AG08395 (cell line): ENCODE data around the gene CFAP92.
"Not testable (repeated sequence)": the region's sequence is repeated elsewhere in the genome, so short reads cannot be mapped to it uniquely, and the experiment has no call there.

Experiments used
- DNase-seq: peaks from one replicate; pipeline ENCODE4 v3.0.0; 2012; ENCODE audit warnings: mixed read lengths, low spot score

Gene CFAP92

DNA sequence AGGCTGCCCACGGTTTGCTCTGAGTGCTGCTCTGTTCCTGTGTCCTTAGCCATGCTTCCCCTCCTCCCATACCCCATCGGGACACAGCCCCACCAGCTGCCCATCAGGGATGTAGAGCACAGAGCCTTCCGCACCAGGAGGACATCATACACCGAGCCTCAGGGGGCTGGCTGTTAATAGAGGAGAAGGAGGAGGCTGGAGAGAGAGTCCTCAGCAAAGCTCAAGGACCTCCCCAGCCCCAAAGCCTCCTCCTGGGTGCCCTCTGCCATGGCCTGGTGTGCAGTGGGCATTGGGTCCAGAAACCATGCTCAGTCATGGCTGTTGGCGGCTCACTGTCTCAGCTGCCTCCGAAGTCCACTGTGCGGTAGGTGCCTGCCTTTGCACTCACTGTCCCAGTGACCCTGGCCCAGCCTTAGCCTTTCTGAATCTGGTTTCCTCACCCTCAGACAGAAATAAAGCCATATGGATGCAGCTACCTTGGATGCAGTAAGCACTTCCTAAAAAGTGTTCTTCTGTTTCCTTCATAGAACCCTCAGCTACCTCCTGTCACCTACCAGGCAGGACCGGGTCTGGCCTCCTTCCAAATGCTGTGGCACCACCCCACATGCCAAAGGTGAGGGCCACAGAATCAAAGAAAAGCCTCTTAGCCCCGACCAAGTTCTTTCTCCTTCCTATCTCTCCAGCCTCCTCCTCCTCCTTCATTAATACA is 60.5 kb downstream of the CFAP92 start:
- DNase-seq, result no peak

DNA sequence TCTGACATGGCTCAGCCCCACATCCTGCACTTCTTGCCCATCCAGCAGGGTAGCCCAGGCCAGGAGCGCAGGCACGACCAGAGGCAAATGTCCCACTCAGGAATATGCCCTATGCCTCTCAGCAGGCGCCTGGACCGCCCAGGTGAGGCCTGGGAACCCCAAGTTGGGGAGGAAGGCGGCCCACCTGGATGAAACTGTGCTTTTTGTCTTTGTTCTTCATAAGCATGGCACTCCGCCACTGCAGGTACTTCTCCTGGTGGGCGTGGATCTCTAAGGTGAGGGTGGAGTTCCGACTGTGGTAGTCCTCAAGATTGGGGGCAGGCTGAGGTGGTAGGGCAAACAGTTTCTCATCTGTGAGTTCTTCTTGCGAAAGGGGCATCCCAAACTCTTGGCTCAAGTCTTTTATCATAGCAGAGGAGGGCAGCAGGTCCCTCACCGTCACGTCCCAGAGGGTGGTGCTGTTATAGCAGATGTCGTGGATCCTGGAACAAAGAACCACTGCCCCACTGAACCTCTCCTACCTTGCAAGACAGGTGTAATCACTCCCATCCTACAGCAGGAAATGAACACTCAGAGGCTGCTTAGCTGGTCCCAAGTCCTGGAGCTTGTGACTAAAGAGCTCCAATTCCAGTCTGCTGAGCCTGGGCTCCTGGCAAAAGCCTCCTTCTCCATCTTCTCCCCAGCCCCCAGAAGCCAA is 61.2 kb downstream of the CFAP92 start:
- DNase-seq, result no peak

DNA sequence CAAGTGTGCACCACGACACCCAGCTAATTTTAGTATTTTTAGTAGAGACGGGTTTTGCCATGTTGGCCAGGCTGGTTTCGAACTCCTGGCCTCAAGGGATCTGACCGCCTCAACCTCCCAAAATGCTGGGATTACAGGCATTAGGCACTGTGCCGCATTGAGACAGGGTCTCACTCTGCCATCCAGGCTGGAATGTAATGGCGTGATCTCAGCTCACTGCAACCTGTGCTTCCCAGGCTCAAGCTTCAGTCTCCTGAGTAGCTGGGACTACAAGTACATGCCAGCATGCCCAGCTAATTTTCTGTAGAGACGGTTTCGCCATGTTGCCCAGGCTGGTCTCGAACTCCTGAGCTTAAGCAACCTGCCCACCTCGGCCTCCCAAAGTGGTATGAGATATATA is 62.8 kb downstream of the CFAP92 start:
- DNase-seq, result no peak

DNA sequence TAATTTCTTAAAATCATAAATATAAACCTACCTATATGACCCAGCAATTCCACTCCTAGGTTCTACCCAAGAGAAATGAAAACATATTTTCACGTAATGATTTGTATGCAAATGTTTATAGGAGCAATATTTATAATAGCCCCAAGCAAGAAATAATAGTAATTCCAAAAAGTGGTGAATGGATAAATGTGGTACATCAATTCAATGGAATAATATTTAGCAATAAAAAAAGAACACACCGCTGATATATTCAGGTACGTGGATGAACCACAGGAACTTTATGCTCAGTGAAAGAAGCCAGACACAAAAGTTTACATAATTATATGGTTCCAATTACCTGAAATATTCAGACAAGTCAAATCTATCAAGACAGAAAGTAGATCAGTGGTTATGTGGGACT is 64.5 kb downstream of the CFAP92 start:
- no peak for DNase-seq

DNA sequence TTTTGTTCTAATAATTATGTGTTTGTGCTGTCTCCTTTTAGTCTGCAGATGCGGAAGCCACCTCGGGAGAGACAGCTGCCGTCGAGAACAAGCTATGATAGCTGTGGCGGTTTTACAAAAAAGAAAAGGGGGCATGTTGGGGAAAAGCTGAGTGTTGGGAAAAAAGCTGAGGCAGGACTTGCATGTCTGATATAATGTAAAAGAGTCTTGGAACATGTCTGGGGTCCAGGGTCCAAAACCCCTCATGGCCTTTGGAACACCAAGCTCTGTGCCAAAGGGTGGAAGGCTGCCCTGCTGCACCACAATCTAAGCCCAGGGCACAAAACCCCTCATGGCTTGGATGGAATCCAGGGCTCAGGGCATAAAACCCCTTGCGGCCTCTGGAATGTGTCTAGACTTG is 69.9 kb downstream of the CFAP92 start:
- not testable (repeated sequence) for DNase-seq

DNA sequence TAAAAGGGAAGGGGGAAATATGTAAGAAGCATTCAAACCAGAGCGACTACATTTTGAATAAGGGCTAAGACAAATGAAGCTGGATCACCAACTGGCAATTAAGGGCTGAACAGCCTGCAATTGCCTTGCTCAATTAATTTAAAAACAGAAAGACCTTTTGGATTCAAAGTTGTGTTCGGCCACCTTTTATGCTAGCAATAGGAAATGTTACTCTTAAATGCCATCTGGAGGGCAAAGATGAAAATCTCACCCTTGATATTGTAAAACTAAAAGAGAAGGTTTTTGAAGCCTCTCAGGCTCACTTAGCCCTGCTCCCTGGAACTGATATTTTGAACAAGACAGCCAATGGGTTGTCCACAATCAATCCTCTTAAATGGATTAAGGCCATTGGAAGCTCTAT is 70.3 kb downstream of the CFAP92 start:
- no peak for DNase-seq

DNA sequence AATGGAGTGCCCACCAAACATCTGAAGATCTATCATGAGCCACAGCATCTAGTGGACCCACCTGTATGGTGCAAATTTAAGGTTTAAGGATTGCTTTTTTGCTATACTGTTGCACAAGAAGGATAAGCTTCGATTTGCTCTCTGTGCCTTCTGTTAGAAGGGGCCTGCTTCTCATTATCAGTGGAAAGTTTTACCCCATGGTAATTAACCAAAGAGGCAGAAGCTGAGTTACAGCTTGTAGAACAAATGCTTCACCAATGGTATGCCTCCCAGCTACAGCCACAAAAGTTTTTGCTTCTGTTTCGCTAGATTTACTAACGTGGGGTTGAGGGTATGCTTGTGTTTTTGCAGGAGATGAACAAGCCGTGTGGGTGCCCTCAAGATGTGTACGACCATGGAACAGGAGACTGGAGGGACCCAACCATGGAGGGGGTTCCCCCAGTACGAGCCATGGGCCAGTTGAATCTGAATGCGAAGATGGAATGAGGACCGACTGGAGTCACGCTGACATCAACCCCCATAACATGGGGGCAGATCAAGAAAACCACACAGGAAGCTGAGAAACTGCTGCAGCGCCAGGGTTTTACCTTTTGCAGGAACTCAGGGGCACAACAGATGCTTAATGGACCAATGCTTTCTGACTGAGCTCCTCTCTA is 70.9 kb downstream of the CFAP92 start:
- DNase-seq, result no peak

DNA sequence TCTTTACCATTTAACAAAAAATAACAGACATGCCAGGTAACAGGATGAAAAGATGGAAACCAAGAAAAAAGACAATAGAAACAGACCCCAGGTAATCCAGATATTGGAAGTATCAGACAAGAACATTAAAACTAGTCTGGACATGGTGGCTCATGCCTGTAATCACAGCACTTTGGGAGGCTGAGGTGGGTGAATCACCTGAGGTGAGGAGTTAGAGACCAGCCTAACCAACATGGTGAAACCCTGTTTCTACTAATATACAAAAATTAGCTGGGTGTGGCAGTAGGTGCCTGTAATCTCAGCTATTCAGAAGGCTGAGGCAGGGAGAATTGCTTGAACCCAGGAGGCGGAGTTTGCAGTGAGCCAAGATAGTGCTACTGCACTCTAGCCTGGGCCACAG is 73.9 kb downstream of the CFAP92 start:
- no peak for DNase-seq

DNA sequence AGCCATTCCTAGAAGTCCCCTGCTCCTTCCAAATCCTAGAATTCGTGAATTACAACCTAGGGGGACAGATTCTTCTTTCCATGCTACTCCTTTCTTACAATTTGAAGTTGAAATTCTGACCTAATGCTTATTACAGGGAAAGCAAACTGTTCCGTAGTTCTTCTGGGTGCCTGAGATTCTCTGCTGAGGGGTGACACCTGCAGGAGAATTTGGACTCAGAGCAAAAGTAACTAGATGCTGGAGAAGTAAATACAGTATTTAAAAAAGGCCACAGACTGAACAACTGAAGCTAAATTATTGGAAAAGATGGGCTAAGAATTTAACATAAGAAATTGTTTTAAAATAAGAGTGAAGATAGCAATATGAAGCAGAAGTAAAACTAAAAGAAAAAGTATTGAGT is 76.6 kb downstream of the CFAP92 start:
- no peak for DNase-seq

DNA sequence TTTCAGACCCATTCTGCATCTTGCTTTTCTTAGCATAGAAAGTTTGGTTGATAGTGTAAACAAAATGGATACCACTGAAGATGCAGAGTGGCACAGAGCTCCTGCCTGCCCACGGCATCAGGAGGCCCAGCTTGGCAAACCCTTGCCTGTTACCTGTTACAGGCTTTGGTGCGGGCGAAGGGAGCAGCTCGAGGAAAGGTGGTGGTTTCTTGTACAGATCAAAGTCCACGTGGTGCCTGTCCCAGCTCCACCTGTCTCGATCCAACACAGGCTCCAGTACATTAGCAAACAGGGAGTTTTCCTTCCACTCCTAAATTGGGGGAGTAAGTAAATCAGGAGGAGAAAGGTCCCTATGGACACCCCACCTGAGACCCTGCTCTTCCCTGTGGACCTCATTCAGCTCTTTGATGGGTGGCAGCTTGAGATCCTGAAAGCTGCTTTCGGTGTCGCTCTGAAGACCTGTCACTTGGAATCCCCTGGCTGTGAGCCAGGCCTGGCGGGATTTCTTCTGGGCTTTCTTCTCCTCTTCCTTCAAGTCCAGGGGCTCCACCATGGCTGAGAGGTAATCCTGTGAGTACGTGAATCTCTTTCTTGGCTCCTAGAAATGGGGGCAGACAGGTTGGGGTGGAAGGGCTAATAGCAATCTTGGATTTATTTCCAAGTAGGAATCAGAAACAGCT is 78.8 kb downstream of the CFAP92 start:
- no peak for DNase-seq

DNA sequence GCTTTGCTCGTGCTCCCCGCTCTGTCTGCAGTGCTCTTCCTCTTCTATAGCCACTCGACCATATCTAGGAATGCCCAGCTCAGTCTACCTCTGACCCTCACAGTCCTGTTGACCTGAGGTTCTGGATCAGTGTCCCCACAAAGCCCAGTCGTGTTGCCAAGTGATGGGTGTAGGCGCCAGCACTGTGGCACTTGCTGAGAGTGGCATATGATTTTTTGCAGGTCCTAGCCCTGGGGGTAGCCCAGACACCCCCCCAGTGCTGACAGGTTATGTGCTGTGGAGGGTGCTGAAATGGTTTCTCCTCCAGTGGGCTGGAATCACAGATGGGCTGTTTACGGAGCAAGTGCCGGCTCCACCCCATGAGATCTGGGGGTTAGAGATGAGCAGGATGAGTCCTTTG is 82.0 kb downstream of the CFAP92 start:
- no peak for DNase-seq

DNA sequence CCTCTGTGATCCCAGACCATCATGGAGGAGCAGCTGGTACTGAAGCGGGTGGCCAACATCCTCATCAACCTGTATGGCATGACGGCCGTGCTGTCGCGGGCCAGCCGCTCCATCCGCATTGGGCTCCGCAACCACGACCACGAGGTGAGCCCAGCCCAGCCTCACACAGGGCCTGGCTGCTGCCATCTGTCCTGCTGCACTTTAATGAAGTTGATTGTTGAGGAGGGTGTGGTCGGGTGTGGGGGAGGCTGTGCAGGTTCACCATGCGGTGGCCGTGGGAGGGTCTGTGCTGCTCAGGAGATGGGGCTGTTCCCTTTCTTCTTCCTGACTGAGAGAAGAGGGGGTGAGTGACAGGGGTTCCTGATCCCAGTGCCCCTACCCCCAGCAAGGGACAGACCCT is 83.9 kb downstream of the CFAP92 start:
- no peak for DNase-seq

DNA sequence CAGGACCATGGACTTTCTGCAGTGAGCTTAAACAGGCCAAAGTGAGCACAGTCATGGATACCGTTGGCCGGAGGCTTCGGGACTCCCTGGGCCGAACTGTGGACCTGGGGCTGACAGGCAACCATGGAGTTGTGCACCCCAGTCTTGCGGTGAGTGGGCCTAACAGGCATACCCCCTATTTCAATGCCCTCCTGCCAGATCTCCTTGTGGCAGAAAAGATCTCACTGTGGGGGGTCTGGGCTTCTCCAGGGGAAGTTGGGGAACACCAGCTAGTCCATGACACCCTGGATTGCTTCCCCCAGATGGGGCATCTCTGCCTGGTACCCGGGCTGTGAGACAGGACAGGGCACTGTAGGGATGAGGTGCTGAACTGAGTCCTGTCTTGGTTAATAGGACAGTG is 84.9 kb downstream of the CFAP92 start:
- no peak for DNase-seq

DNA sequence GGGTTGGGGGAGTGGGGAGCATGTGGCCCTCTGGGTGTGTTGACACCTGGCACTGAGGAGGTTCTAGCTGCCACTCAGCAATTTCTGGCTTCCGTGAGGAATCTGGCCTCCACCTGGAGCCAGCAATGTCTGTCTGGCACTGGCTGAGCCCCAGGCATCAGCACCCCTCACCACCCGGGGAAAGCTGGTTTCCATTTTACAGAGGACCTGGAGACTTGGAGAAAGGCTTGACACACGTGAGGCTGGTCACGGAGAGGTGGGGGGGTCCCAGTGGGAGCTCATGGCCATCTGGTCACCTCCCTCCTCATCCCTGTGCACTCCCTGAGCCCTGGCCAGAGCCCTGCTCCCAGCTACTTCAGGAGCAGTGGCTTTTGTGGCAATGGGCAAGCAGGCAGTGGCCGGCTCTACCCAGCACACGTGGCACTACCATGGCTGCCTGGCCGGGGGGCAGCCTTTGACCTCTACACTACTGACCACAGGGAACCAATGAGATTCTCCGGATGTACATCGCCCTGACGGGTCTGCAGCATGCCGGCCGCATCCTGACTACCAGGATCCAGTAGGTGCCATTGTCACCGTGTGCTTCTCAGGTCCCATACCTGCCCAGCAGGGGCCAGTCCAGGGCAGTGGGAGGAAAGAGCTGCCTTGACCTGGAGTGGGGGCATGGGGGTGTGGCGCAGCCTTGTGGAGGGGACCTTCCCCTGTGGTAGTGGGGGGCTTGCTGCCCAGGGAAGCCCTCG is 86.0 kb downstream of the CFAP92 start:
- no peak for DNase-seq

DNA sequence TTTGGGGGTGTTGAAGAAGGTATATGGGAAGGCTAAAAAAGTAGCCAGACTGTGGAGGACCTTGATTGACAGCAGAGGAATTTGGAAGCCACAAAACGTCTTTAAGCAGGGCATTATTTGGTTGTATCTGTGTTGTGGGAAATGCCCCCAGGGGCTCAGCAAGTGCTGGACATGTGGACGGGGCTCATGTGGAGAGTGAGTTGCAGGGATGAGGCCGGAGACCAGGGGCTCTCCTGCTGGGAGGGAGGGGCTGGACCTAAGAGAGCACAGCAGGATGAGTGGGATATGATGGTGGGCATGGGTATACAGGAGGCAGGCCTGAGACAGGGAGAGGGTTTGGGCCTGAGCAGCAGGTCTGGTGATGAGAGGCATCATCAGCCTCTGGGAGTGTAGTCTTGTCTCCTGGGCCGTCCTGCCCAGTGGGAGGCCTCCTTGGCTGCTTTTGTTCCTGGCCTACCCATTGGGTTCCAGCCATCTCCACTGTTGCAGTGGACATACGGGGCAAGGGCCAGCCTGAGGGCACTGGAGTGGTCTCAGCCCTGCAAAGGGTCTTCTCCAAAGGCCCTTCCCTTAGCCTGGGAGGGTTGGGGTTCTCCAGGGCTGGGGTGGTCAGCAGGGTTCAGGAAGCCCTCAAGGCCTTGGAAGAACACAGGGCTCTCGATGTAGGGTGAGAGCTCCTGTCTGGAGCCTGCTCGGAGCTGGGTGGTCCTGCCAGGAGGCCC is 86.9 kb downstream of the CFAP92 start:
- DNase-seq, result no peak

DNA sequence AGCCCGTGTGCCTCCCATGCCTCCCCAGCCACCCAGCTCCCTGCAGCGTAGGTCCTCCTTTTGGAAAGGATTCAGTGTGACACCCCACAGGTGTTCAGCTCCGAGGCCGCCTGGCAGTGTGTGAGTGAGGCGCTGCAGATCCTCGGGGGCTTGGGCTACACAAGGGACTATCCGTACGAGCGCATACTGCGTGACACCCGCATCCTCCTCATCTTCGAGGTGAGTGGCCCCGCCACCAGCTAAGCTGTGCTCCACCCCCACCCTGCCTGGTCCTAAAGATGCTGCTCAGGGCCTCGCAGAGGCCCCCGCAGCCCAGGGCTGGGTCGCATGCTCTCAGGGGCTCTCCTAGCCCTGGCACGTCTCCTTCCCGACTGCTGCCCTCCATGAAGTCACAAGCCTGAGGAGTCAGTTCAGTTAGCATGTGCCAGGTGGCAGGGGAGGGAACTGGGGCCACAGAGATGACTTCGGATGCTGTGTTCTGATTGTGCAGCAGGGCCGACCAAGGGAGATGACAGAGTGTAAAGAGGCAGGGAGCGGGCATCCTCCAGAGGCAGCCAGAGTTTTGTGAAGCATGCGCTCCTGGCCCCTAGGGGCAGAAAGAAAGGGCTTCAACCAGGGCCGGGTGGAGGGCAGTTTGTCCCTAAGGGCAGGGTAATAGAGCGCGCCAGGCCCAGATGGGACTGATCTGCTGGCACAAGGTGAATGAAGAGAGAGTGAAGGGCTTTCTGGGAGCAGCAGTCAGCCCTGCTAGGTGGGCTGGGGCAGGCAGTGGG is 87.7 kb downstream of the CFAP92 start:
- DNase-seq, result no peak

DNA sequence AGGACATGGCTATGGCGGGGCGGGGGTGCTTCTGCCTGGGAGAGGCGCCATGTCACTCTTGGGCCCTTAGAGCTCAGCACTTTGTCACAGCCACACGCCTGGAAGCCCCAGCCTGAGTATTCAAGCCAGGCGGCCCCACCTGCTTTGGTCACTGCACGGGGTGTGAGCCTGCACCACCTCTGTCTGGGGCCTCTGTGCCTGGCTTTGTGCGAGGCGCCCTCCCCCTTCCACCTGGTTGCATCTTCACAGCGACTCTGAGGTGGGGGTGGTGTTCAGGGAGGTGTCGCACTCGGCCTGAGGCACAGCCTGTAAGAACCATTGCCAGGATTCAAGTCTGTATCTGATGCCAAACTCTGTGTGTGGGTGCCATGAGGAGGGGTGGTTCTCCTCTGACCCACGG is 90.4 kb downstream of the CFAP92 start:
- DNase-seq, result no peak

DNA sequence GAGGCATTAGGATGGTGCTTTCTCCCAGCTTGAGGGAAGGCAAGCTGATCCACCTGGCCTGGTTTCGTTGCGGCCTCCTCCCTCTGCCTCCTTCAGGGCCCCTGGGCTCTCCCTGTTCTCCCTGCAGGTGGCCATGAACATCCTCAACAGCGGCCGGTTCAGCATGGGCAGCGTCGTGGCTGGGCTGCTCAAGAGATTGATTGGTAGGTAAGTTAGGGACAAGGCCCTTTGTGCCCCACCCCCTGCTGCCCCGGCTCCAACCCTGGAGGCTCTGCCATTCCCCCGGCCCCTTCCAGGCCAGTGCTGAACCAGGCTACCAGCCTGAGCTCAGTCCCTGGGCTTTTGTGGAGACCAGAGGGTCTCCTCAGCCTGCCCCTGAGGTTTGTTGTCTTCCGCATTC is 91.5 kb downstream of the CFAP92 start:
- no peak for DNase-seq

DNA sequence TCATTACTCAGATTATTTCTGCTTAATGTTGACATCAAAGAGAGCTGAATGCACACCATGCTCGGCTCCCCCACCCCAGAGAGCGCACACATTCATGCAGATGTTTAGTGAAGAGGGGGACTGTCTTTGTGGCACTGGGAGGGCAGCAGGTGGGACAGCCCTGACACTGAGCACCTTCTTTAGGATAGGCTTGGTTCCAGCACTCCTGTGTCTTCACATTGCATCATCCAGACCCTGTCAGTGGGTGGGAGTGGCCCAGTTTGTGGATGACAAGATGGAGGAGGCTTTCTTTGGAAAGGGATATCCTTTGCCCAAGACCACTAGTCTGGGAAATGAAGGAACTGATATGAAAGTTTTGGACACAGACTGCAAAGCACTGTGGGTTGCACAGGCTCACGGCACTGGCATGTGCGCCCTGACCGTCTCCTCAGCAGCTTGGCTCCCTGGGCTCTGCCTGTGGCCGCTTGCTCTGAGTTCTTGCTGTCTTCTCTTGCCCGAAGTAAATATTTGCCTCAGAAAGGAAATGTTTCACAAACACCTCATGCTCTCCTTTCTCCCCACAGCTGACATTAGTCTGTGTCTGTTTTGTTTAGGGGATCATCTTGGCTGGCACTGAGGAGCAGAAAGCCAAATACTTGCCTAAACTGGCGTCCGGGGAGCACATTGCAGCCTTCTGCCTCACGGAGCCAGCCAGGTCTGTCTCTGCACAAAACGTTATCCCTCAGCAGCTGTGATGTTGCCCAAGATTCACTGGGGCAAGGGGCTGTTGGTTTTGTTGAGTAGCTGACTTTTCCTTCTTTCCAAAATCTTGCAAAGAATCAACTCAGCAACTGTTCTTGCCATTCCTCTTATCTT is 97.8 kb downstream of the CFAP92 start:
- no peak for DNase-seq
